Kidney (tissue), 14 donors: ENCODE results near the gene ANO6. TPM values are rescaled to one million over a fixed set of nuclear protein-coding genes. Genes with fewer than 3 reads are reported as not detected.

ENCODE experiments used
- DNase-seq, 5 donors: peaks; one replicate each; pipeline ENCODE4 v3.0.0-alpha.2; 2013 to 2020
- FAIRE-seq: peaks from 2 replicates; lab custom pipeline; 2012; peaks lifted over from hg19 to GRCh38; lab: Jason Lieb, UNC
- H3K27ac ChIP-seq, 2 donors: one replicate each; pipeline ENCODE4 v1.7.0; 2013; ENCODE audit warnings: low read depth in 2 of 2, low read length in 2 of 2, inconsistent platforms in 1 of 2
- H3K27me3 ChIP-seq: one replicate; pipeline ENCODE4 v1.7.1; 2013; ENCODE audit warnings: low read length, inconsistent platforms; ENCODE audit not compliant: control insufficient read depth, insufficient read depth
- H3K36me3 ChIP-seq, 3 donors: one replicate each; pipeline versions ENCODE4 v1.7.0 to v1.7.1; 2013; ENCODE audit warnings: low read length in 3 of 3, control low read depth in 1 of 3, inconsistent platforms in 1 of 3; ENCODE audit not compliant: insufficient read depth in 3 of 3, control insufficient read depth in 2 of 3
- H3K4me1 ChIP-seq, 3 donors: one replicate each; pipeline versions ENCODE4 v1.7.0 to v1.7.1; 2013; ENCODE audit warnings: low read length in 3 of 3, inconsistent platforms in 1 of 3, low read depth in 1 of 3; ENCODE audit not compliant: control insufficient read depth in 2 of 3, insufficient read depth in 2 of 3
- H3K4me3 ChIP-seq, 3 donors: one replicate each; pipeline versions ENCODE4 v1.7.0 to v1.8.1; 2013; ENCODE audit warnings: low read length in 3 of 3, control low read depth in 1 of 3, inconsistent platforms in 1 of 3
- H3K9ac ChIP-seq, 3 donors: one replicate each; pipeline versions ENCODE4 v1.7.0 to v1.7.1; 2013; ENCODE audit warnings: low read length in 3 of 3, control low read depth in 1 of 3, inconsistent platforms in 1 of 3
- H3K9me3 ChIP-seq, 3 donors: one replicate each; pipeline versions ENCODE4 v1.7.0 to v1.7.1; 2013; ENCODE audit warnings: low read length in 3 of 3, control low read depth in 1 of 3, inconsistent platforms in 1 of 3; ENCODE audit not compliant: control insufficient read depth in 2 of 3, insufficient read depth in 1 of 3
- CTCF ChIP-seq: IDR thresholded peaks from 3 replicates; pipeline ENCODE4 v1.5.1; 2012; ENCODE audit warnings: mild to moderate bottlenecking, moderate library complexity, borderline replicate concordance; ENCODE audit not compliant: insufficient read depth; ENCODE audit errors: extremely low read depth
- intact Hi-C: fragments of 100-400 bp; cut with DNase I; formaldehyde crosslinking; loops from one replicate; pipeline ENCODE4 v1.11.1; 2022
- polyA plus RNA-seq: library from polyadenylated mRNA; stranded (reverse); fragments of 350-450 nt; fragmentation: Illumina TruSeq; extraction: RNeasy Lipid Tissue Mini Kit (QIAGEN cat#74804); gene quantifications from one replicate; pipeline ENCODE4 v1.2.3, GENCODE V29; 2014; ENCODE audit warnings: low read depth, low replicate concordance; ENCODE audit not compliant: insufficient read depth
- total RNA-seq: library from RNA; stranded (reverse); fragmentation: NEBNext Ultra II Directional; extraction: Animal tissue kit (Norgen Biotek cat#: 25700); gene quantifications from one replicate; pipeline ENCODE4 v1.2.1, GENCODE V29; 2021
- donor health status: control.
- donor health status: control.
- donor health status: control.
- donor health status: control.
- donor health status: control.
- donor health status: DM: yes; HTN: yes; CAD: no.
- donor health status: Normal renal cell carcinoma (clear cell type).

Gene ANO6
- total and polyA plus RNA-seq, 2 donors from 2014 or later, result 17.2 to 46.3 TPM

GRCh38 chr12:45248095-45248494 lies 32.2 kb downstream of the ANO6 start:
- no peaks in the 10 kb centered on the region for H3K36me3 ChIP-seq
- no peak for TF ChIP-seq CTCF
- intact Hi-C loops, result no loop called here
- H3K9me3 ChIP-seq, result no peaks in the 10 kb centered on the region
- H3K4me3 ChIP-seq, result no peak overlapping the region
- no peaks in the 10 kb centered on the region for H3K4me1 ChIP-seq
- H3K27ac ChIP-seq, result no peak overlapping the region
- no peaks in the 10 kb centered on the region for H3K27me3 ChIP-seq
- FAIRE-seq (no peak), DNase-seq (no peak)
- H3K9ac ChIP-seq, result no peak overlapping the region

- no peaks in the 10 kb centered on the region for H3K27me3 ChIP-seq
- H3K4me3 ChIP-seq, result no peak overlapping the region
- FAIRE-seq (no peak), DNase-seq (no peak)
- no peak for TF ChIP-seq CTCF
- H3K27ac ChIP-seq, result no peak overlapping the region
- H3K9ac ChIP-seq, result no peak overlapping the region
- peaks cover 0 to 14% (median 5%) of the 10 kb centered on the region in 3 donors for H3K4me1 ChIP-seq
- no peaks in the 10 kb centered on the region for H3K9me3 ChIP-seq
- no peaks in the 10 kb centered on the region for H3K36me3 ChIP-seq
- intact Hi-C loops, result no loop called here
Measured at GRCh38 chr12:45254254-45254653, 38.4 kb downstream of the ANO6 start.

- TF ChIP-seq CTCF, result no peak
- intact Hi-C loops, result no loop called here
- no peaks in the 10 kb centered on the region for H3K9me3 ChIP-seq
- FAIRE-seq (peak; percentile 47), DNase-seq (no peak)
- H3K27ac ChIP-seq, result no peak overlapping the region
- H3K9ac ChIP-seq, result no peak overlapping the region
- peaks cover 6 to 20% (median 16%) of the 10 kb centered on the region in 3 donors for H3K4me1 ChIP-seq
- H3K4me3 ChIP-seq, result no peak overlapping the region
- H3K27me3 ChIP-seq, result no peaks in the 10 kb centered on the region
- H3K36me3 ChIP-seq, result no peaks in the 10 kb centered on the region
Measured at GRCh38 chr12:45256721-45257120, 40.8 kb downstream of the ANO6 start.
